ENCODE data around the gene INPP5A.

Gene INPP5A

GRCh38 chr10:132632851-132633684 lies 95.5 kb downstream of the INPP5A start:
- peak; percentile 15 for DNase-seq

DNA sequence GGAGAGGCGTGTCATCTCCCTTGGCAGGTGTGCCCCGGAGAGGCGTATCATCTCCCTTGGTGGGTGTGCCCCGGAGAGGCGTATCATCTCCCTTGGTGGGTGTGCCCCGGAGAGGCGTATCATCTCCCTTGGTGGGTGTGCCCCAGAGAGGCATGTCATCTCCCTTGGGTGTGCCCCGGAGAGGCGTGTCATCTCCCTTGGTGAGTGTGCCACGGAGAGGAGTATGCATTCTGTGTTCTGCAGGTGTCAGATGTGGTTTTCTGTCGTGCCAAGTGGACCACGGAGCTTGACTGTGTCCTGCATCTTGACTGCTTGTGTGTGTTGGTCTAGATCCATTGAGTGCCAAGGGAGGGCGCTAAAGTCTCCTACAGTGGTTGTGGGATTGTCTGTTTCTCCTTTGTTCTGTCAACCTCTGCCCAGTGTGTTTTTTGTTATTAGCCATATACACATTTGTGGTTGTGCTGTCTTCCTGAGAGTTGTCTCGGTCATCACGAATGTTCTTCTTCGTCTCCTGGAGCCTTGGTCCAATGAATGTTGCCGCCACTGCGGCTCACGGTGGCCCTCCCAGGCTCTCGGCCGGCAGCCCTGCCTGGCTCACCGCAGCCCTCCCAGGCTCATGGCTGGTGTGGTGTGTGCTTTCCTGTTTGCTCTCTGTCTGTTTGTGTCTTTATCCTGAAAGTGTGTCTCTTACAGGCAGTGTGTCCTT lies 96.8 kb downstream of the INPP5A start:
- DNase-seq, result peak; percentile 15

DNA sequence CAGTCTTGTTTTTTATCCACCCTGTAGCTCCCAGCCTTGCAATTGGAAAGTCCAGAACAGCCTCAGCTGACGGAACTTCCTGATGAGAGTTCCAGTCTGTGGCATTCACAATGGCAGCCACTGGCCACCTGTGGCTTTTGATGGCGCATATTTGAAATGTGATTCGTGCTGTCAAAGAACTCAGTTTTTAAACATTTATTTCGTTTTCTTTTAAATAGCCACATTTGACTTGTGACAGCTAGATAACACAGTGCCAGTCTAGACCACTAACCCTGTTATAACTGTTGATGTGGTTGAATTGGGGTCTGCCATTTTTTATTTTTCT lies 97.3 kb downstream of the INPP5A start:
- DNase-seq, result peak; percentile 13

DNA sequence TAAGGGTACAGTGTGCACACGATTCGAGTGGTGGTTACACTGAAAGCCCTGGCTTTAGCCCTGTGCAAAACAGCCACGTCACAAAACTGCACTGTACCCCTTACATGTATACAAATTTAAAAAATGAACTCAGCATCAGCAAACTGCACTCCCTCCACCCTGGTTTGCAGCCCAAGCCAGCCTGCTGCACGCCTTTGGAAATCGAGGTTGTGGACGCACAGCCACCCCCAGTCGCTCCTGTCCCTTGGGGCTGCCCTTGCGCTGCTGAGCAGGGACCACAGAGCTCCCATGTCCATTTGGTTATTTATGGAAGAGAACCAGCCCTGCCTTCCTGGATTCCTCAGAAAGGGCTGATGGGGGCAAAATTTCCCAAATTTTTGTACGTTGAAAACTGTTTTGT lies 98.8 kb downstream of the INPP5A start:
- peak; percentile 18 for DNase-seq

- peak; percentile 60 for DNase-seq
Observed at GRCh38 chr10:132637477-132638129, 100.0 kb downstream of the INPP5A start.

- DNase-seq, result no peak
Observed at GRCh38 chr10:132638130-132638515, 100.5 kb downstream of the INPP5A start.

DNA sequence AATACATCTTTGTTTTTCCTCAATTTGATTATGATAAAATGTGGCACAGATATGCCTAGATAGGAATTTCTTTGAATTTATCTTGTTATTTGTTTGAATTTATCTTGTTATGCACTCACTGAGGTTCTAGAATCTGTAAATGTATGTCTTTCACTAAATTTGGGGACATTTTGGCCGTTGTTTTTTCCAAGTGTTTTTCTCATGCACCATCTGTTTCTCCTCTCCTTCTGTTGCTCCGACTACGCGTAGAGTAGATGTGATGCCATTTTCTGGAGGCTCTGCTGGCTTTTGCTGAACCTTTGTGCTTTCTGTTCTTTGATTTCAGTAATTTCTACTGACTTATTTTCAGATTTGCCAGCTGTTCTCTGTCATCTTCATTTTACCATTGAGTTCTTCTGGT lies 101.9 kb downstream of the INPP5A start:
- peak; percentile 1 for DNase-seq

GRCh38 chr10:132640326-132641125 lies 102.9 kb downstream of the INPP5A start:
- DNase-seq, result peak; percentile 16

GRCh38 chr10:132641401-132641800 lies 103.8 kb downstream of the INPP5A start:
- DNase-seq, result peak; percentile 9

GRCh38 chr10:132641966-132642731 lies 104.6 kb downstream of the INPP5A start:
- DNase-seq, result peak; percentile 17

- no peak for DNase-seq
Observed at GRCh38 chr10:132642732-132643008, 105.1 kb downstream of the INPP5A start.

GRCh38 chr10:132643709-132644526 lies 106.3 kb downstream of the INPP5A start:
- peak; percentile 11 for DNase-seq

DNA sequence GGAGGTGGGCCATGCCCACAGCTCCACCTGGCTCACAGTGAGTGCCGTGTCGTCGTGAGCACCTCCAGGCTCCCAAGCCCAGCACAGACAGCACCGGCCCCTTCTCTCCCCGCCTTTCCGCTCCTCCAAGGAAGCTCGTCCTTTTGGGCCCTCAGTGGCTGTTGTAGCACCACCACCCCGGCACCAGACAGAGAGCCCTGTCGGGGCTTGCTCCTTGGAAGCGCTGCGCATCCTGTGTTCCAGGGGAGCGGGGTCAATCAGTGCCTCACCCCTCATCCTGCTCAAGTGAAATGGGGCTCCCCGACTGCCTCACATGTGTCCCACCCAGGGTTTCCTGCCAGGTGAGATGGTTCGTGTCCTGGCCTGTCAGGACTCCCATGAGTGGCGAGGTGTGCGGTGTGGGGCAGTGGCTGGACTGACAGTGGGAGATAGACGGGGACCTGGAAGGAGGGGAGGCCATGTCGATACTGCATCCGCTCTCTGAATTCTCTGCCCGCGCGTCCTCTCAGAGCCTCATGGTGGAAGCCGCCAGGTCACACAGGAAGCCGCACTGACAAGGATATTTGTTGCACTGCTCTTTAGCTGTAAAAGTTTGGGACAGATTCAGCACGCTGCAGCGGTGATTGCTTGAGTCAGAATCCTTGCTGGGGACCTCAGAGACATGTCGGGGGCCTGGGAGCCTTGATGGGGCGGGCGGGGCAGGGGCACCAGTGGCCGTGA lies 107.1 kb downstream of the INPP5A start:
- DNase-seq, result peak; percentile 16

GRCh38 chr10:132645247-132645530 lies 107.6 kb downstream of the INPP5A start:
- DNase-seq, result peak; percentile 13

- DNase-seq, result no peak
Observed at GRCh38 chr10:132645630-132646442, 108.2 kb downstream of the INPP5A start.

DNA sequence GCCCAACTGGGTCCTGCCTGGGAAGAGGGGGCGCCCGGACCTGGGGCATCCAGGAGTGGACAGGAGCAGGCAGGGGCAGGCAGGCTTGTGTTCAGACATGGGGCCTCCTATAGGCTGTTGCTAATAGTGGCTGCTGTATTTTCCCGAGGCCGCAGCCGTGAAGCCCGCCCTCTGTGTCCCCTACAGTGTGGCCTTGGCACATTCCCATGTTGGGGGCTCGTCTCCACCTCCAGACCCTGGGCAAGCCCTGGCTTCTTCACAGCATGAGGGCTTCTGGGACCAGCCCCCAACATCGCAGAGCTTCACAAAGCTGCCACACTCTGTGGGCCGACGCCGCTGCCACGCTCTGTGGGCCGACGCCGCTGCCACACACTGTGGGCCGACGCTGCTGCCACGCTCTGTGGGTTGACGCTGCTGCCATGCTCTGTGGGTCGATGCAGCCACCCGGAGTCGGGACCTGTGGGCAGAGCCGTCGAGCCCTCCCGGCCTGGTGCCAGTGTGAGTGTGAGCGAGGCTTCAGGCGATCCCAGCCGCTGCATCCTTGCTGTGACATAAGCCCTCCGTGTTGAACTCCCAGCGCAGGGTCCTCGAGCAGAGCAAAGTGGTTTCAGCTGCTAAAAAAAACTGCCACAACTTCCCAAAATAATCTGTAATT lies 109.0 kb downstream of the INPP5A start:
- DNase-seq, result no peak

GRCh38 chr10:132647424-132647823 lies 109.8 kb downstream of the INPP5A start:
- DNase-seq, result no peak

GRCh38 chr10:132648072-132648850 lies 110.7 kb downstream of the INPP5A start:
- no peak for DNase-seq

Measured in femur (tissue), 1 donor.